Fibroblast of villous mesenchyme (primary cell): ENCODE measurements around the gene TCF12. TPM values are rescaled to one million over a fixed set of nuclear protein-coding genes. Genes with fewer than 3 reads are reported as not detected.

Experiments used
- DNase-seq: peaks from one replicate; pipeline ENCODE4 v3.0.0-alpha.2; 2010; ENCODE audit warnings: low read depth
- H3K4me3 ChIP-seq: 2 replicates; pipeline ENCODE4 v1.5.1; 2011; ENCODE audit warnings: low read depth, mild to moderate bottlenecking, low read length
- CTCF ChIP-seq: IDR thresholded peaks from 2 replicates; pipeline ENCODE4 v1.5.1; 2012; ENCODE audit warnings: low read depth, mild to moderate bottlenecking, low read length; ENCODE audit not compliant: insufficient read depth
- total RNA-seq: library from RNA; depleted of rRNA; stranded (reverse); fragments of >200 nt; gene quantifications from 2 replicates; pipeline ENCODE4 v1.2.3, GENCODE V29; 2012

The TCF12 gene
- total RNA-seq, 1 donor: 110 TPM

GRCh38 chr15:56982987-56983386 lies 64.5 kb downstream of the TCF12 start:
- no peak for DNase-seq

GRCh38 chr15:56984681-56985481 lies 66.4 kb downstream of the TCF12 start:
- no peak for TF ChIP-seq CTCF
- DNase-seq: no peak
- no peak overlapping the region for H3K4me3 ChIP-seq

More at GRCh38 chr15:56982987-56983386, 64.5 kb downstream of the TCF12 start:
- H3K4me3 ChIP-seq: no peak overlapping the region
- no peak for TF ChIP-seq CTCF

DNA sequence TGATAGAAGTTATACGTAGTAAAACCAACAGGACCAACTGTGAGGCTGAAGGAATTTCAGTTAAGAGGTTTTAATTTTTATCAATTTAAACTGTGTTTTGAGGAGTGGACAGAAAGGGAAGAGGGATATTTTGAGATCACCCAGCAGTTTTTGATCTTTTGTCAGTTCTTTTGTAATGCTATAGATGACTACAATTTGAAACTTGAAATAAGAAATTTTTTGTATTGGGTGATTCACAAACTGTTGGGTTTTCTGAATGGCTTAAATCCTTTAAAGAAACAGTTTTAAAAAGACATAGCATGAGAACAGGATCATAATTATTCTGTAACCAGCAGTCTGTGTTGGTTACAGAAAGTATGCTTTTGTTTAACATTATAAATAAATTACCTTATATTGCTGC lies 67.4 kb downstream of the TCF12 start:
- no peak for TF ChIP-seq CTCF
- no peak for DNase-seq
- no peak overlapping the region for H3K4me3 ChIP-seq

DNA sequence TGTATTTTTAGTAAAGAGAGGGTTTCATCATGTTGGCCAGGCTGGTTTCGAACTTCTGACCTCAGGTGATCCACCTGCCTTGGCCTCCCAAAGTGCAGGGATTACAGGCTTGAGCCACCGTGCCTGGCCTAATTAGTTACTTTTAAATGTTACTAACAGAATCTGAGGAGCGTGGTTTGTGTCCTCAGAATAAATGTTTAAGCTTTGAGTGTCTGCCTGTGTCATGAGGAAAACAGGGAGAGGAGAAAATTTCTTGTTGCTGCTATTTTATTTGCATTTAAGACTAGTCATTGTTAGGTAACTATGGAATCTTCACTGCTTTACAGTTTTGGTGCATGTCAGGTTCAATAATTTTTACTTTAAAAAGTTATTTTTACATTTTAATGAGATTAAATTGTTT lies 68.8 kb downstream of the TCF12 start:
- no peak overlapping the region for H3K4me3 ChIP-seq
- TF ChIP-seq CTCF: no peak
- DNase-seq: no peak

GRCh38 chr15:56988219-56988618 lies 69.8 kb downstream of the TCF12 start:
- DNase-seq: no peak
- TF ChIP-seq CTCF: no peak
- H3K4me3 ChIP-seq: no peak overlapping the region

- no peak overlapping the region for H3K4me3 ChIP-seq
- peak; percentile 40 for DNase-seq
- TF ChIP-seq CTCF: no peak
Measured at GRCh38 chr15:56989411-56989924, 71.0 kb downstream of the TCF12 start.
